HUDEP-2 (cell line): ENCODE data around the gene PRPF38A.
"Not testable (repeated sequence)": the region's sequence is repeated elsewhere in the genome, so short reads cannot be mapped to it uniquely, and the experiment has no call there.

Experiments
- DNase-seq, 76 experiments: peaks; one replicate each; lab custom pipeline; 2025; ENCODE audit not compliant: unreplicated experiment in 76 of 76; lab: John Stamatoyannopoulos, UW

Gene PRPF38A

GRCh38 chr1:52404116-52404974 is at the start of gene PRPF38A, which contains the start of gene ORC1:
PRPF38A (plus strand) TSS chr1:52404602; CDS start chr1:52404750, 148 bp downstream.
ORC1 (minus strand) TSS chr1:52404423; CDS start chr1:52402223, 2,200 bp downstream.
- DNase-seq, result peak in 75 of 76 experiments; percentile 39 to 97 (median 92)

GRCh38 chr1:52355436-52355835 is 49.0 kb upstream of the PRPF38A start:
- DNase-seq, result no peak

GRCh38 chr1:52355847-52356505 is 48.4 kb upstream of the PRPF38A start:
- no peak for DNase-seq

GRCh38 chr1:52356818-52357355 is 47.5 kb upstream of the PRPF38A start:
- no peak for DNase-seq

- DNase-seq, result no peak
These were observed 47.0 kb upstream of the PRPF38A start for GRCh38 chr1:52357397-52357796.

- no peak for DNase-seq
These were observed 45.4 kb upstream of the PRPF38A start for GRCh38 chr1:52358851-52359497.

- no peak for DNase-seq
These were observed 44.5 kb upstream of the PRPF38A start for GRCh38 chr1:52359676-52360594.

- no peak for DNase-seq
These were observed 43.8 kb upstream of the PRPF38A start for GRCh38 chr1:52360595-52360968.

GRCh38 chr1:52364235-52364839 is 40.1 kb upstream of the PRPF38A start:
- DNase-seq, result peak in 1 of 76 experiments; percentile 5

- peak in 31 of 76 experiments; percentile 1 to 38 (median 16) for DNase-seq
These were observed 39.2 kb upstream of the PRPF38A start for GRCh38 chr1:52365071-52365745.

- peak; percentile 34 to 99 (median 98) for DNase-seq
These were observed 38.5 kb upstream of the PRPF38A start, which contains the start of gene CC2D1B for GRCh38 chr1:52365746-52366516. CC2D1B (minus strand) TSS chr1:52366205; CDS start chr1:52364620, 1,585 bp downstream.

GRCh38 chr1:52366517-52366827 is 37.9 kb upstream of the PRPF38A start:
- no peak for DNase-seq

- no peak for DNase-seq
These were observed 37.1 kb upstream of the PRPF38A start for GRCh38 chr1:52367272-52367671.

GRCh38 chr1:52368383-52369172 is 35.8 kb upstream of the PRPF38A start:
- DNase-seq, result peak in 57 of 76 experiments; percentile 1 to 64 (median 37)

- not testable (repeated sequence) for DNase-seq
These were observed 34.6 kb upstream of the PRPF38A start for GRCh38 chr1:52369851-52370250.

- no peak for DNase-seq
These were observed 19.0 kb upstream of the PRPF38A start for GRCh38 chr1:52385376-52385775.

GRCh38 chr1:52386458-52386857 is 17.9 kb upstream of the PRPF38A start:
- no peak for DNase-seq
